IPS DF 19.7 (cell line): Measurements from ENCODE around the gene PAX9.

Source experiments
- DNase-seq: peaks from one replicate; pipeline ENCODE4 v3.0.0-alpha.2; 2013; ENCODE audit warnings: low read depth, low spot score

The PAX9 gene

GRCh38 chr14:36655963-36656686 is 5.5 kb upstream of the PAX9 start:
- no peak for DNase-seq

GRCh38 chr14:36656687-36657398 is 4.8 kb upstream of the PAX9 start:
- DNase-seq = no peak

GRCh38 chr14:36657399-36658122 is 4.1 kb upstream of the PAX9 start:
- no peak for DNase-seq

- no peak for DNase-seq
These were observed 3.3 kb upstream of the PAX9 start for GRCh38 chr14:36658123-36659009.

- no peak for DNase-seq
These were observed 2.4 kb upstream of the PAX9 start for GRCh38 chr14:36659010-36659821.

- no peak for DNase-seq
These were observed 1.6 kb upstream of the PAX9 start for GRCh38 chr14:36659822-36660735.

- no peak for DNase-seq
These were observed 739 bp upstream of the PAX9 start for GRCh38 chr14:36660736-36661505.

- no peak for DNase-seq
These were observed 540 bp downstream of the PAX9 start for GRCh38 chr14:36662258-36662542.

GRCh38 chr14:36662543-36663403 is 1.1 kb downstream of the PAX9 start:
- no peak for DNase-seq

- DNase-seq = no peak
These were observed 2.0 kb downstream of the PAX9 start for GRCh38 chr14:36663404-36664321.

- no peak for DNase-seq
These were observed 2.9 kb downstream of the PAX9 start for GRCh38 chr14:36664322-36665193.

- DNase-seq = no peak
These were observed 4.3 kb downstream of the PAX9 start for GRCh38 chr14:36665887-36666415.

GRCh38 chr14:36666416-36667206 is 5.0 kb downstream of the PAX9 start:
- DNase-seq = no peak

- DNase-seq = no peak
These were observed 6.0 kb downstream of the PAX9 start for GRCh38 chr14:36667679-36668078.

GRCh38 chr14:36671149-36671548 is 9.5 kb downstream of the PAX9 start:
- no peak for DNase-seq
